HCT116 (cell line): Measurements from ENCODE around the gene PRDM12.

Source experiments
- CTCF ChIP-seq, 3 experiments: fragments of 200-600 bp in 1 of 3; sonication (generic) in 1 of 3; IDR thresholded peaks in 2 of 3; conservative IDR thresholded peaks in 1 of 3; 2 replicates each; pipeline ENCODE4 v1.5.1; 2012 to 2017; ENCODE audit warnings: low read depth in 2 of 3, low read length in 2 of 3, antibody characterized with exemption in 1 of 3, borderline replicate concordance in 1 of 3, control low read depth in 1 of 3, mild to moderate bottlenecking in 1 of 3, mixed read lengths in 1 of 3, mixed run types in 1 of 3, moderate library complexity in 1 of 3; ENCODE audit not compliant: insufficient read depth in 1 of 3
- EZH2 ChIP-seq: fragments of 200-600 bp; sonication (generic); IDR thresholded peaks from 2 replicates; pipeline ENCODE4 v1.6.1; 2017; ENCODE audit warnings: antibody characterized with exemption, mixed run types
- JUND ChIP-seq: IDR thresholded peaks from 2 replicates; pipeline ENCODE4 v1.6.1; 2012
- MAX ChIP-seq: IDR thresholded peaks from 2 replicates; pipeline ENCODE4 v1.6.1; 2012
- POLR2A ChIP-seq: IDR thresholded peaks from 2 replicates; pipeline ENCODE4 v1.7.0; 2011; ENCODE audit warnings: borderline replicate concordance; ENCODE audit not compliant: insufficient read depth, insufficient read length; ENCODE audit errors: extremely low read depth
- RAD21 ChIP-seq: IDR thresholded peaks from 2 replicates; pipeline ENCODE4 v1.6.1; 2012; ENCODE audit warnings: low read depth, mild to moderate bottlenecking
- SP1 ChIP-seq: IDR thresholded peaks from 2 replicates; pipeline ENCODE4 v1.6.1; 2012; ENCODE audit warnings: low read depth
- TF ChIP-seq, protein P1 (sequence below): IDR thresholded peaks from 2 replicates; pipeline ENCODE4 v1.6.1; 2012; ENCODE audit warnings: low read depth

DNA sequence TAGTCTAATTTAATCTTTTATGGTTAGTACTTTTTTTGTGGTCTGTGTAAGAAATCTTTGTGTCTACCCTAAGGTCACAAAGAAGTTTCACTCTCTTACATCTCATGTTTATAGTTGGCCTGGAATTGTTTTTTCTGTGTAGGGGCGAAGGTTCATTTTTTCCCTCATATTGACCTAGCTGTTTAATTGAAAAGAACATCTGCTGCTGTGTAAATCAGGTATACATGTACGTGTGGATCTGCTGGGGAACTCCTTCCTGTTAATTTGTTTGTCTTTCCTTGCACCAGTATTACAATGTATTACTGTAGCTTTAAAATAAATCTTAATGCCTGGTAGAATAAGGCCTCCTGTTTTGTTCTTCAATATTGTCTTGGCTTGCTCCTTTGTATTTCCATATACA lies 67.0 kb downstream of the PRDM12 start:
- TF ChIP-seq JUND (no peak), MAX (no peak), CTCF (IDR thresholded peaks at IDR 0.05 in 2 of 3, conservative IDR thresholded peaks at IDR 0.05 in 1 of 3; ENCODE audit: borderline replicate concordance in 1 of 3, insufficient read depth in 1 of 3, low read depth in 2 of 3, low read length in 2 of 3) (no peak), POLR2A (no peak), RAD21 (no peak), EZH2 (no peak), SP1 (no peak)
- TF ChIP-seq, protein P1, sequence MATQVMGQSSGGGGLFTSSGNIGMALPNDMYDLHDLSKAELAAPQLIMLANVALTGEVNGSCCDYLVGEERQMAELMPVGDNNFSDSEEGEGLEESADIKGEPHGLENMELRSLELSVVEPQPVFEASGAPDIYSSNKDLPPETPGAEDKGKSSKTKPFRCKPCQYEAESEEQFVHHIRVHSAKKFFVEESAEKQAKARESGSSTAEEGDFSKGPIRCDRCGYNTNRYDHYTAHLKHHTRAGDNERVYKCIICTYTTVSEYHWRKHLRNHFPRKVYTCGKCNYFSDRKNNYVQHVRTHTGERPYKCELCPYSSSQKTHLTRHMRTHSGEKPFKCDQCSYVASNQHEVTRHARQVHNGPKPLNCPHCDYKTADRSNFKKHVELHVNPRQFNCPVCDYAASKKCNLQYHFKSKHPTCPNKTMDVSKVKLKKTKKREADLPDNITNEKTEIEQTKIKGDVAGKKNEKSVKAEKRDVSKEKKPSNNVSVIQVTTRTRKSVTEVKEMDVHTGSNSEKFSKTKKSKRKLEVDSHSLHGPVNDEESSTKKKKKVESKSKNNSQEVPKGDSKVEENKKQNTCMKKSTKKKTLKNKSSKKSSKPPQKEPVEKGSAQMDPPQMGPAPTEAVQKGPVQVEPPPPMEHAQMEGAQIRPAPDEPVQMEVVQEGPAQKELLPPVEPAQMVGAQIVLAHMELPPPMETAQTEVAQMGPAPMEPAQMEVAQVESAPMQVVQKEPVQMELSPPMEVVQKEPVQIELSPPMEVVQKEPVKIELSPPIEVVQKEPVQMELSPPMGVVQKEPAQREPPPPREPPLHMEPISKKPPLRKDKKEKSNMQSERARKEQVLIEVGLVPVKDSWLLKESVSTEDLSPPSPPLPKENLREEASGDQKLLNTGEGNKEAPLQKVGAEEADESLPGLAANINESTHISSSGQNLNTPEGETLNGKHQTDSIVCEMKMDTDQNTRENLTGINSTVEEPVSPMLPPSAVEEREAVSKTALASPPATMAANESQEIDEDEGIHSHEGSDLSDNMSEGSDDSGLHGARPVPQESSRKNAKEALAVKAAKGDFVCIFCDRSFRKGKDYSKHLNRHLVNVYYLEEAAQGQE = no peak
